ENCODE results near the gene SETD3.

Gene SETD3

GRCh38 chr14:99422228-99423010 lies 58.2 kb downstream of the SETD3 start:
- no peak for DNase-seq (ENCODE audit: low spot score)

GRCh38 chr14:99420711-99421110 lies 59.9 kb downstream of the SETD3 start:
- DNase-seq (ENCODE audit: low spot score), result no peak

GRCh38 chr14:99419905-99420304 lies 60.8 kb downstream of the SETD3 start:
- DNase-seq (ENCODE audit: low spot score), result no peak

GRCh38 chr14:99418242-99418641 lies 62.4 kb downstream of the SETD3 start:
- DNase-seq (ENCODE audit: low spot score), result no peak

GRCh38 chr14:99416909-99417308 lies 63.8 kb downstream of the SETD3 start:
- DNase-seq (ENCODE audit: low spot score), result no peak

- DNase-seq (ENCODE audit: low spot score), result peak; percentile 76
Measured at GRCh38 chr14:99415496-99416281, 65.0 kb downstream of the SETD3 start.

GRCh38 chr14:99413911-99414310 lies 66.7 kb downstream of the SETD3 start:
- DNase-seq (ENCODE audit: low spot score), result no peak

- no peak for DNase-seq (ENCODE audit: low spot score)
Measured at GRCh38 chr14:99413172-99413571, 67.5 kb downstream of the SETD3 start.

- DNase-seq (ENCODE audit: low spot score), result no peak
Measured at GRCh38 chr14:99412117-99413061, 68.3 kb downstream of the SETD3 start.

- DNase-seq (ENCODE audit: low spot score), result no peak
Measured at GRCh38 chr14:99410019-99410418, 70.6 kb downstream of the SETD3 start.

- no peak for DNase-seq (ENCODE audit: low spot score)
Measured at GRCh38 chr14:99408971-99409289, 71.7 kb downstream of the SETD3 start.

GRCh38 chr14:99408286-99408970 lies 72.2 kb downstream of the SETD3 start:
- no peak for DNase-seq (ENCODE audit: low spot score)

- no peak for DNase-seq (ENCODE audit: low spot score)
Measured at GRCh38 chr14:99407416-99407815, 73.2 kb downstream of the SETD3 start.

GRCh38 chr14:99402950-99403349 lies 77.7 kb downstream of the SETD3 start:
- DNase-seq (ENCODE audit: low spot score), result no peak

- no peak for DNase-seq (ENCODE audit: low spot score)
Measured at GRCh38 chr14:99402285-99402648, 78.4 kb downstream of the SETD3 start.

- DNase-seq (ENCODE audit: low spot score), result no peak
Measured at GRCh38 chr14:99401621-99402284, 78.9 kb downstream of the SETD3 start.

GRCh38 chr14:99401211-99401610 lies 79.4 kb downstream of the SETD3 start:
- DNase-seq (ENCODE audit: low spot score), result no peak

- no peak for DNase-seq (ENCODE audit: low spot score)
Measured at GRCh38 chr14:99397698-99398097, 83.0 kb downstream of the SETD3 start.

GRCh38 chr14:99395909-99396530 lies 84.6 kb downstream of the SETD3 start:
- peak; percentile 21 for DNase-seq (ENCODE audit: low spot score)

GRCh38 chr14:99394602-99395156 lies 86.0 kb downstream of the SETD3 start:
- DNase-seq (ENCODE audit: low spot score), result no peak

All from CD4-positive, alpha-beta T cell treated with Interleukin-6 at 100 ng/mL for 8 hours (primary cell).